ENCODE results near the gene MYOM3.

The MYOM3 gene

GRCh38 chr1:24138476-24139221, 26.7 kb upstream of the MYOM3 start:
- DNase-seq (ENCODE audit: low spot score), result no peak

- DNase-seq (ENCODE audit: low spot score), result no peak
Measured at GRCh38 chr1:24136956-24137539, 25.1 kb upstream of the MYOM3 start.

GRCh38 chr1:24134376-24134775, 22.4 kb upstream of the MYOM3 start:
- no peak for DNase-seq (ENCODE audit: low spot score)

- no peak for DNase-seq (ENCODE audit: low spot score)
Measured at GRCh38 chr1:24133819-24134218, 21.9 kb upstream of the MYOM3 start.

- no peak for DNase-seq (ENCODE audit: low spot score)
Measured at GRCh38 chr1:24130385-24130784, 18.4 kb upstream of the MYOM3 start.

- DNase-seq (ENCODE audit: low spot score), result no peak
Measured at GRCh38 chr1:24127801-24128363, 15.9 kb upstream of the MYOM3 start.

GRCh38 chr1:24127134-24127800, 15.3 kb upstream of the MYOM3 start:
- no peak for DNase-seq (ENCODE audit: low spot score)

- no peak for DNase-seq (ENCODE audit: low spot score)
Measured at GRCh38 chr1:24126672-24127023, 14.7 kb upstream of the MYOM3 start.

GRCh38 chr1:24126018-24126671, 14.2 kb upstream of the MYOM3 start:
- DNase-seq (ENCODE audit: low spot score), result no peak

GRCh38 chr1:24125456-24125855, 13.5 kb upstream of the MYOM3 start:
- no peak for DNase-seq (ENCODE audit: low spot score)

GRCh38 chr1:24124980-24125379, 13.0 kb upstream of the MYOM3 start:
- DNase-seq (ENCODE audit: low spot score), result no peak

GRCh38 chr1:24123611-24124010, 11.7 kb upstream of the MYOM3 start:
- DNase-seq (ENCODE audit: low spot score), result no peak

- DNase-seq (ENCODE audit: low spot score), result no peak
Measured at GRCh38 chr1:24122776-24123175, 10.8 kb upstream of the MYOM3 start.

- no peak for DNase-seq (ENCODE audit: low spot score)
Measured at GRCh38 chr1:24121406-24121805, 9.5 kb upstream of the MYOM3 start.

- no peak for DNase-seq (ENCODE audit: low spot score)
Measured at GRCh38 chr1:24120965-24121364, 9.0 kb upstream of the MYOM3 start.

GRCh38 chr1:24119859-24120756, 8.2 kb upstream of the MYOM3 start:
- peak; percentile 48 for DNase-seq (ENCODE audit: low spot score)

GRCh38 chr1:24119489-24119858, 7.5 kb upstream of the MYOM3 start:
- DNase-seq (ENCODE audit: low spot score), result no peak

GRCh38 chr1:24118410-24119242, 6.7 kb upstream of the MYOM3 start:
- DNase-seq (ENCODE audit: low spot score), result peak; percentile 42

- DNase-seq (ENCODE audit: low spot score), result no peak
Measured at GRCh38 chr1:24117722-24118409, 5.9 kb upstream of the MYOM3 start.

- no peak for DNase-seq (ENCODE audit: low spot score)
Measured at GRCh38 chr1:24117132-24117531, 5.2 kb upstream of the MYOM3 start.
